H1 (cell line): ENCODE data around the gene SNX12. TPM values are rescaled to one million over a fixed set of nuclear protein-coding genes. Genes with fewer than 3 reads are reported as not detected.

Experiments
- CTCF ChIA-PET: fragments of 300-600 bp; sonication (Branson Sonifier 250); formaldehyde crosslinking; loops from one replicate; lab custom pipeline; 2021; ENCODE audit not compliant: partially characterized antibody; lab: Charles Lee
- POLR2A ChIA-PET: fragments of 300-600 bp; sonication (Branson Sonifier 250); formaldehyde crosslinking; loops from one replicate; lab custom pipeline; 2021; ENCODE audit warnings: inconsistent platforms; ENCODE audit not compliant: partially characterized antibody; lab: Charles Lee
- DNase-seq, 2 experiments: peaks; one replicate each; pipeline versions ENCODE4 v3.0.0 to v3.0.0-alpha.2; 2010 to 2022; ENCODE audit warnings: low spot score in 2 of 2, low read depth in 1 of 2, mixed read lengths in 1 of 2
- FAIRE-seq: peaks from 2 replicates; lab custom pipeline; 2011; peaks lifted over from hg19 to GRCh38; lab: Jason Lieb, UNC
- H2AFZ ChIP-seq: 2 replicates; pipeline ENCODE4 v1.8.1; 2012; ENCODE audit warnings: low read length, inconsistent platforms
- H2AK5ac ChIP-seq: 2 replicates; pipeline ENCODE4 v1.6.1; 2013; ENCODE audit warnings: low read depth, low read length
- H2BK120ac ChIP-seq: replicated peaks from 2 replicates; pipeline ENCODE3; 2013; ENCODE audit warnings: low read depth, low read length, inconsistent platforms
- H2BK12ac ChIP-seq: 2 replicates; pipeline ENCODE4 v1.6.1; 2013; ENCODE audit warnings: low read depth, low read length
- H2BK15ac ChIP-seq: 2 replicates; pipeline ENCODE4 v1.6.1; 2013; ENCODE audit warnings: low read length
- H2BK20ac ChIP-seq: 2 replicates; pipeline ENCODE4 v1.6.1; 2013; ENCODE audit warnings: low read length
- H2BK5ac ChIP-seq: 2 replicates; pipeline ENCODE4 v1.6.1; 2013; ENCODE audit warnings: low read depth, low read length
- H3K14ac ChIP-seq: 2 replicates; pipeline ENCODE4 v1.6.1; 2013; ENCODE audit warnings: inconsistent platforms; ENCODE audit not compliant: insufficient read length
- H3K18ac ChIP-seq: 2 replicates; pipeline ENCODE4 v1.6.1; 2013; ENCODE audit warnings: low read length; ENCODE audit errors: extremely low read depth
- H3K23ac ChIP-seq: 2 replicates; pipeline ENCODE4 v1.6.1; 2013; ENCODE audit warnings: inconsistent platforms; ENCODE audit not compliant: insufficient read length
- H3K23me2 ChIP-seq: 2 replicates; pipeline ENCODE4 v1.6.1; 2013; ENCODE audit warnings: low read depth, low read length
- H3K27ac ChIP-seq: 2 replicates; pipeline ENCODE4 v1.6.1; 2011; ENCODE audit warnings: low read depth, low read length, inconsistent platforms
- H3K27me3 ChIP-seq, 4 experiments: replicated peaks in 1 of 4; 1 replicate in 1 of 4; 2 replicates in 3 of 4; pipeline versions ENCODE4 v1.6.1 to v1.8.1; 2011 to 2013; ENCODE audit warnings: low read length in 3 of 4, mild to moderate bottlenecking in 3 of 4, inconsistent platforms in 2 of 4, mixed read lengths in 2 of 4, moderate library complexity in 1 of 4; ENCODE audit not compliant: control insufficient read depth in 3 of 4, insufficient read depth in 3 of 4; ENCODE audit errors: extremely low read depth in 1 of 4
- H3K36me3 ChIP-seq, 4 experiments: 2 replicates each; pipeline versions ENCODE4 v1.6.1 to v1.8.1; 2011 to 2013; ENCODE audit warnings: mild to moderate bottlenecking in 4 of 4, low read length in 3 of 4, moderate library complexity in 2 of 4, control low read depth in 1 of 4, inconsistent platforms in 1 of 4; ENCODE audit not compliant: insufficient read depth in 4 of 4, control insufficient read depth in 2 of 4
- H3K4ac ChIP-seq: replicated peaks from 2 replicates; pipeline ENCODE3; 2013; ENCODE audit warnings: low read length, low read depth, mixed read lengths, inconsistent platforms; ENCODE audit not compliant: insufficient read length
- H3K4me1 ChIP-seq, 4 experiments: replicated peaks in 1 of 4; 1 replicate in 1 of 4; 2 replicates in 3 of 4; pipeline versions ENCODE4 v1.6.1 to v1.8.1; 2011 to 2013; ENCODE audit warnings: low read length in 3 of 4, inconsistent platforms in 2 of 4, mixed read lengths in 1 of 4; ENCODE audit not compliant: insufficient read depth in 4 of 4, control insufficient read depth in 3 of 4
- H3K4me2 ChIP-seq, 2 experiments: 2 replicates each; pipeline versions ENCODE4 v1.6.1 to v1.8.1; 2011 to 2013; ENCODE audit warnings: low read depth in 2 of 2, low read length in 2 of 2, control low read depth in 1 of 2, inconsistent platforms in 1 of 2, mild to moderate bottlenecking in 1 of 2; ENCODE audit not compliant: insufficient read depth in 1 of 2
- H3K4me3 ChIP-seq, 4 experiments: fragments of 200-600, 300-600 bp in 1 of 4; sonication (generic), shearing (Covaris generic), sonication (Bioruptor Twin) in 1 of 4; 2 replicates each; pipeline versions ENCODE4 v1.5.1 to v1.8.1; 2011 to 2016; ENCODE audit warnings: low read length in 4 of 4, low read depth in 3 of 4, control low read depth in 2 of 4, inconsistent platforms in 2 of 4, mild to moderate bottlenecking in 2 of 4, mixed read lengths in 1 of 4, moderate library complexity in 1 of 4; ENCODE audit not compliant: insufficient read depth in 2 of 4; ENCODE audit errors: extremely low read depth in 1 of 4
- H3K56ac ChIP-seq: replicated peaks from 2 replicates; pipeline ENCODE3; 2013; ENCODE audit warnings: low read depth, mild to moderate bottlenecking, mixed read lengths, low read length, inconsistent platforms; ENCODE audit not compliant: insufficient read length
- H3K79me1 ChIP-seq: 2 replicates; pipeline ENCODE4 v1.6.1; 2013; ENCODE audit warnings: low read depth, low read length, control low read depth
- H3K79me2 ChIP-seq, 2 experiments: 2 replicates each; pipeline versions ENCODE4 v1.6.1 to v1.8.1; 2012 to 2013; ENCODE audit warnings: low read length in 2 of 2, mild to moderate bottlenecking in 2 of 2, inconsistent platforms in 1 of 2; ENCODE audit not compliant: insufficient read depth in 2 of 2, control insufficient read depth in 1 of 2
- H3K9ac ChIP-seq, 4 experiments: replicated peaks in 1 of 4; 1 replicate in 1 of 4; 2 replicates in 3 of 4; pipeline versions ENCODE4 v1.6.1 to v1.8.1; 2011 to 2013; ENCODE audit warnings: low read depth in 3 of 4, low read length in 3 of 4, control low read depth in 2 of 4, mild to moderate bottlenecking in 2 of 4, moderate library complexity in 2 of 4, inconsistent platforms in 1 of 4; ENCODE audit errors: extremely low read depth in 1 of 4
- H3K9me3 ChIP-seq, 2 experiments: 2 replicates each; pipeline versions ENCODE4 v1.6.1 to v1.8.1; 2012 to 2013; ENCODE audit warnings: mild to moderate bottlenecking in 2 of 2, moderate library complexity in 2 of 2, control low read depth in 1 of 2, inconsistent platforms in 1 of 2, low read depth in 1 of 2, low read length in 1 of 2, mixed read lengths in 1 of 2; ENCODE audit not compliant: insufficient read depth in 2 of 2
- H4K20me1 ChIP-seq, 2 experiments: replicated peaks in 1 of 2; 2 replicates each; pipeline versions ENCODE3 to v1.8.1; 2011 to 2013; ENCODE audit warnings: inconsistent platforms in 2 of 2, low read length in 2 of 2, mild to moderate bottlenecking in 1 of 2; ENCODE audit not compliant: insufficient read depth in 2 of 2, control insufficient read depth in 1 of 2
- H4K5ac ChIP-seq: 2 replicates; pipeline ENCODE4 v1.6.1; 2013; ENCODE audit warnings: low read length, low read depth, mixed read lengths, inconsistent platforms; ENCODE audit not compliant: insufficient read length
- H4K8ac ChIP-seq: 2 replicates; pipeline ENCODE4 v1.8.0; 2013; ENCODE audit warnings: mild to moderate bottlenecking, moderate library complexity, low read length, inconsistent platforms; ENCODE audit not compliant: insufficient read depth; ENCODE audit errors: extremely low read depth
- H4K91ac ChIP-seq: replicated peaks from 2 replicates; pipeline ENCODE3; 2013; ENCODE audit warnings: low read length, mixed read lengths, inconsistent platforms; ENCODE audit not compliant: insufficient read length
- BACH1 ChIP-seq: IDR thresholded peaks from 2 replicates; pipeline ENCODE4 v1.6.1; 2012; ENCODE audit warnings: low read length, improper control_type of control experiment
- HDAC6 ChIP-seq: IDR thresholded peaks from one replicate; pipeline ENCODE4 v1.7.1; 2012; ENCODE audit warnings: low read depth, mild to moderate bottlenecking, inconsistent platforms, low read length, moderate library complexity
- WGBS, 2 experiments: shearing (Covaris generic) in 1 of 2; methylation state at CpG; one replicate each; pipeline versions ENCODE4 v1.1.6 to v1.1.7; 2013 to 2015; ENCODE audit warnings: low lambda C conversion rate in 2 of 2, mixed read lengths in 2 of 2, inconsistent platforms in 1 of 2, low coverage in 1 of 2, missing lambda C conversion rate in 1 of 2; ENCODE audit not compliant: insufficient replicate concordance in 2 of 2, insufficient coverage in 1 of 2, insufficient read length in 1 of 2; ENCODE audit errors: extremely low coverage in 1 of 2, missing lambda C conversion rate in 1 of 2; 5-methylcytosine and 5-hydroxymethylcytosine counted together
- polyA plus RNA-seq, 7 experiments: library from polyadenylated mRNA; depleted of rRNA in 3 of 7; stranded (reverse) in 5 of 7; unstranded in 2 of 7; fragments of >200 nt in 5 of 7; fragments of 200-250 nt in 2 of 7; gene quantifications; 1 replicate in 5 of 7; 2 replicates in 1 of 7; 4 replicates in 1 of 7; pipeline versions ENCODE4 v1.2.1 to v1.2.3, GENCODE V29; 2011 to 2013; ENCODE audit warnings: missing spikeins in 2 of 7, mixed read lengths in 2 of 7
- total RNA-seq: library from RNA; stranded (reverse); fragmentation: NEBNext Ultra II Directional; extraction: Animal tissue kit (Norgen Biotek cat#: 25700); gene quantifications from 2 replicates; pipeline ENCODE4 v1.2.1, GENCODE V29; 2021

Gene SNX12
- total and polyA plus RNA-seq, 2 of the 8 experiments (the other 6 are each of a cell fraction or from before 2014, with no cell fraction given) = 72.1 to 74.2 TPM

DNA sequence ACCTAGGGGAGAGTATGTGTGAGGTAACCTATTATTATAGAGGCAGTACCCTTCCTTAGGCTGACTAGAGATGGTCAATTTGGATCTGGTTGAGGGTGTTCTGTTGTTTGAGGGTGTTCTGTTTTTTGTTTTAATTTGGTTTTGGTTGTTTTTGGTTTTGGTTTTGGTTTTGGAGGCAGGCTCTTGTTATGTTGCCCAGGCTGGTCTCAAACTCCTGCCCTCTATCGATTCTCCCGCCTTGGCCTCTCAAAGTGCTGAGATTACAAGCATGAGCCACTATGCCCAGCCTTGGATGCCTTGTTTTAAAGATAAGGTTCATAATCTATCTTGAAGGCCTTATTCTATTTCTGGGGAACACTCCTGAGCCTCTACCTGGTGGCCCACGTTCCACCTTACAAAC is 37.5 kb upstream of the SNX12 start:
- Histone ChIP-seq H3K79me1 (no peaks in the 10 kb centered on the region), H2AK5ac (no peak overlapping the region), H4K5ac (no peak overlapping the region), H3K56ac (no peak overlapping the region), H3K14ac (no peak overlapping the region), H3K27me3 (peaks cover 0 to 6% (median 0%) of the 10 kb centered on the region in 4 experiments; a peak in 2 of 7 replicates), H3K23ac (no peak overlapping the region), H3K18ac (no peak overlapping the region), H2BK12ac (no peak overlapping the region), H3K4ac (no peak overlapping the region), H3K23me2 (peaks cover 2% of the 10 kb centered on the region; the same call in 1 of the 2 replicates), H4K20me1 (no peaks in the 10 kb centered on the region), H3K4me2 (no peak overlapping the region), H3K9me3 (no peaks in the 10 kb centered on the region), H4K8ac (no peak overlapping the region), H2BK5ac (no peak overlapping the region), H3K4me3 (no peak overlapping the region), H3K4me1 (peaks cover 2 to 30% (median 10%) of the 10 kb centered on the region in 4 experiments; a peak in 4 of 7 replicates), H2AFZ (no peak overlapping the region), H3K9ac (no peak overlapping the region), H3K27ac (no peak overlapping the region), H2BK20ac (no peak overlapping the region), H3K36me3 (peaks cover 0 to 6% (median 0%) of the 10 kb centered on the region in 4 experiments; a peak in 1 of 8 replicates), H2BK15ac (no peak overlapping the region), H2BK120ac (no peak overlapping the region), H4K91ac (no peak overlapping the region), H3K79me2 (no peaks in the 10 kb centered on the region)
- ChIA-PET CTCF (no interaction called here), POLR2A (interaction anchor here (0.5 kb wide), 1 partner anchor 193 kb away, joined by 3 read pairs; no protein-coding TSS in a partner anchor)
- DNase-seq (no peak), FAIRE-seq (no peak)
- TF ChIP-seq HDAC6 (no peak), BACH1 (no peak)
- WGBS, 2 experiments = 100% methylated on average over 3 of the region's 3 CpGs; no CpG with 5 or more reads in 1 of the 2 experiments
